Fibroblast of lung (primary cell): ENCODE data around the gene LTV1. TPM values are rescaled to one million over a fixed set of nuclear protein-coding genes. Genes with fewer than 3 reads are reported as not detected.

Source experiments
- DNase-seq, 2 donors: peaks; one replicate each; pipeline versions ENCODE4 v3.0.0 to v3.0.0-alpha.2; 2010; ENCODE audit warnings: low read depth in 2 of 2
- H2AFZ ChIP-seq: 2 replicates; pipeline ENCODE4 v1.5.1; 2012; ENCODE audit warnings: low read length, control low read depth, inconsistent platforms
- H3K27ac ChIP-seq: 2 replicates; pipeline ENCODE4 v1.5.1; 2011; ENCODE audit warnings: low read length, control low read depth; ENCODE audit not compliant: insufficient read depth
- H3K27me3 ChIP-seq: 2 replicates; pipeline ENCODE4 v1.5.1; 2011; ENCODE audit warnings: mild to moderate bottlenecking, low read length; ENCODE audit not compliant: control insufficient read depth, insufficient read depth
- H3K36me3 ChIP-seq: 2 replicates; pipeline ENCODE4 v1.5.1; 2011; ENCODE audit warnings: low read length; ENCODE audit not compliant: control insufficient read depth, insufficient read depth
- H3K4me1 ChIP-seq: 2 replicates; pipeline ENCODE4 v1.5.1; 2011; ENCODE audit warnings: low read length; ENCODE audit not compliant: control insufficient read depth, insufficient read depth; ENCODE audit errors: extremely low read depth
- H3K4me2 ChIP-seq: 2 replicates; pipeline ENCODE4 v1.5.1; 2011; ENCODE audit warnings: low read length, control low read depth; ENCODE audit not compliant: insufficient read depth; ENCODE audit errors: extremely low read depth
- H3K4me3 ChIP-seq, 4 experiments: fragments of 200-600 bp in 1 of 4; sonication (generic) in 1 of 4; replicated peaks in 1 of 4; 2 replicates each; pipeline ENCODE4 v1.5.1; 2011 to 2016; ENCODE audit warnings: low read length in 4 of 4, low read depth in 3 of 4, mild to moderate bottlenecking in 3 of 4, control low read depth in 2 of 4, inconsistent platforms in 1 of 4, mixed read lengths in 1 of 4; ENCODE audit not compliant: insufficient read depth in 1 of 4; ENCODE audit errors: control extremely low read depth in 1 of 4
- H3K79me2 ChIP-seq: 2 replicates; pipeline ENCODE4 v1.5.1; 2012; ENCODE audit warnings: mild to moderate bottlenecking, low read length, inconsistent platforms; ENCODE audit not compliant: control insufficient read depth, insufficient read depth
- H3K9ac ChIP-seq: 2 replicates; pipeline ENCODE4 v1.5.1; 2011; ENCODE audit warnings: mild to moderate bottlenecking, low read length, control low read depth; ENCODE audit not compliant: insufficient read depth
- H3K9me3 ChIP-seq: 2 replicates; pipeline ENCODE4 v1.5.1; 2012; ENCODE audit warnings: low read depth, low read length; ENCODE audit not compliant: control insufficient read depth, insufficient read depth
- H4K20me1 ChIP-seq: 2 replicates; pipeline ENCODE4 v1.5.1; 2011; ENCODE audit warnings: low read length; ENCODE audit not compliant: control insufficient read depth, insufficient read depth; ENCODE audit errors: extremely low read depth
- CTCF ChIP-seq, 2 donors: IDR thresholded peaks in 1 of 2; conservative IDR thresholded peaks in 1 of 2; 1 replicate in 1 of 2; 2 replicates in 1 of 2; pipeline ENCODE4 v1.5.1; 2011 to 2012; ENCODE audit warnings: low read length in 2 of 2, control low read depth in 1 of 2, inconsistent platforms in 1 of 2, low read depth in 1 of 2, mild to moderate bottlenecking in 1 of 2
- EZH2 ChIP-seq: IDR thresholded peaks from 2 replicates; pipeline ENCODE4 v1.5.1; 2012; ENCODE audit warnings: low read length, control low read depth, mild to moderate bottlenecking; ENCODE audit errors: missing control alignments
- polyA plus RNA-seq, 2 donors: library from polyadenylated mRNA; depleted of rRNA in 1 of 2; stranded (reverse) in 1 of 2; unstranded in 1 of 2; fragments of >200 nt; gene quantifications; 2 replicates each; pipeline ENCODE4 v1.2.1, GENCODE V29; 2011 to 2012; ENCODE audit warnings: missing spikeins in 1 of 2
- total RNA-seq: library from RNA; depleted of rRNA; stranded (reverse); fragments of >200 nt; gene quantifications from 2 replicates; pipeline ENCODE4 v1.2.1, GENCODE V29; 2014

Gene LTV1
- total and polyA plus RNA-seq, 2 donors (not counting 1 experiment from before 2014, with no cell fraction given), result 18.2 to 30.2 TPM

- Histone ChIP-seq H3K9ac (no peak overlapping the region), H3K27ac (no peak overlapping the region), H4K20me1 (no peaks in the 10 kb centered on the region), H3K36me3 (no peaks in the 10 kb centered on the region), H2AFZ (no peak overlapping the region), H3K4me1 (no peaks in the 10 kb centered on the region), H3K9me3 (no peaks in the 10 kb centered on the region), H3K79me2 (no peaks in the 10 kb centered on the region), H3K4me2 (no peak overlapping the region), H3K27me3 (no peaks in the 10 kb centered on the region), H3K4me3 (no peak overlapping the region)
- TF ChIP-seq CTCF (conservative IDR thresholded peaks at IDR 0.05 in 1 of 2, IDR thresholded peaks at IDR 0.05 in 1 of 2; ENCODE audit: low read depth in 1 of 2, low read length in 2 of 2), result no peak
- TF ChIP-seq EZH2, result no peak
- no peak for DNase-seq
These were observed 59.7 kb downstream of the LTV1 start for GRCh38 chr6:143902827-143903226.

- H3K4me3 ChIP-seq, result no peak overlapping the region
- no peaks in the 10 kb centered on the region for H3K36me3 ChIP-seq
- no peak overlapping the region for H2AFZ ChIP-seq
- H3K79me2 ChIP-seq, result no peaks in the 10 kb centered on the region
- DNase-seq, result no peak
- H3K27me3 ChIP-seq, result no peaks in the 10 kb centered on the region
- no peak overlapping the region for H3K9ac ChIP-seq
- no peaks in the 10 kb centered on the region for H4K20me1 ChIP-seq
- no peaks in the 10 kb centered on the region for H3K4me1 ChIP-seq
- no peak for TF ChIP-seq CTCF (conservative IDR thresholded peaks at IDR 0.05 in 1 of 2, IDR thresholded peaks at IDR 0.05 in 1 of 2; ENCODE audit: low read depth in 1 of 2, low read length in 2 of 2)
- no peak for TF ChIP-seq EZH2
- no peaks in the 10 kb centered on the region for H3K9me3 ChIP-seq
- no peak overlapping the region for H3K4me2 ChIP-seq
- no peak overlapping the region for H3K27ac ChIP-seq
These were observed 67.9 kb downstream of the LTV1 start for GRCh38 chr6:143911028-143911427.

GRCh38 chr6:143912671-143913070 is 69.5 kb downstream of the LTV1 start:
- no peaks in the 10 kb centered on the region for H3K36me3 ChIP-seq
- no peak overlapping the region for H3K4me3 ChIP-seq
- H2AFZ ChIP-seq, result no peak overlapping the region
- TF ChIP-seq EZH2 (no peak), CTCF (conservative IDR thresholded peaks at IDR 0.05 in 1 of 2, IDR thresholded peaks at IDR 0.05 in 1 of 2; ENCODE audit: low read depth in 1 of 2, low read length in 2 of 2) (no peak)
- no peaks in the 10 kb centered on the region for H4K20me1 ChIP-seq
- H3K4me1 ChIP-seq, result no peaks in the 10 kb centered on the region
- no peak overlapping the region for H3K9ac ChIP-seq
- H3K9me3 ChIP-seq, result no peaks in the 10 kb centered on the region
- H3K4me2 ChIP-seq, result no peak overlapping the region
- H3K27me3 ChIP-seq, result no peaks in the 10 kb centered on the region
- H3K27ac ChIP-seq, result no peak overlapping the region
- no peak for DNase-seq
- no peaks in the 10 kb centered on the region for H3K79me2 ChIP-seq

Other genes starting within 250 kb of the LTV1 start
- 25.2 and 40.1 TPM in 2 replicates for gene PHACTR2, start 165.4 kb upstream of the LTV1 start, total RNA-seq
- 45.5 and 55.0 TPM in 2 replicates for gene PHACTR2, start 165.4 kb upstream of the LTV1 start, polyA plus RNA-seq
- gene ZC2HC1B, start 21.1 kb downstream of the LTV1 start, total RNA-seq, result not detected in 2 replicates
- gene ZC2HC1B, start 21.1 kb downstream of the LTV1 start, polyA plus RNA-seq, result not detected in 2 replicates
- 8.0 and 11.4 TPM in 2 replicates for gene PLAGL1, start 164.9 kb downstream of the LTV1 start, total RNA-seq
- 24.2 and 25.0 TPM in 2 replicates for gene PLAGL1, start 164.9 kb downstream of the LTV1 start, polyA plus RNA-seq